ENCODE measurements around the gene LSM7.

GRCh38 chr19:2353159-2353886 is 24.9 kb upstream of the LSM7 start:
- TF ChIP-seq CTCF (conservative IDR thresholded peaks at IDR 0.05; ENCODE audit: low read depth, low read length) (no peak), EZH2 (IDR thresholded peaks at IDR 0.05; ENCODE audit: borderline replicate concordance, low read depth, low read length, poor library complexity, severe bottlenecking) (no peak)
